Small intestine (tissue), 7 donors: Measurements from ENCODE around the gene HPDL. TPM values are rescaled to one million over a fixed set of nuclear protein-coding genes. Genes with fewer than 3 reads are reported as not detected.

ENCODE experiments used
- DNase-seq, 2 donors: peaks; one replicate each; pipeline versions ENCODE4 v3.0.0 to v3.0.0-alpha.2; 2013
- FAIRE-seq: peaks from 2 replicates; lab custom pipeline; 2012; peaks lifted over from hg19 to GRCh38; lab: Jason Lieb, UNC
- H3K27ac ChIP-seq, 3 donors: one replicate each; pipeline ENCODE4 v1.5.1; 2013; ENCODE audit warnings: low read length in 2 of 3, mild to moderate bottlenecking in 2 of 3, control low read depth in 1 of 3, inconsistent platforms in 1 of 3, low read depth in 1 of 3, moderate library complexity in 1 of 3
- H3K27me3 ChIP-seq, 3 donors: one replicate each; pipeline ENCODE4 v1.6.1; 2013; ENCODE audit warnings: low read length in 3 of 3, inconsistent platforms in 1 of 3; ENCODE audit not compliant: control insufficient read depth in 3 of 3, insufficient read depth in 3 of 3
- H3K36me3 ChIP-seq, 3 donors: one replicate each; pipeline ENCODE4 v1.6.1; 2013; ENCODE audit warnings: low read length in 3 of 3, inconsistent platforms in 1 of 3, low read depth in 1 of 3, mild to moderate bottlenecking in 1 of 3, moderate library complexity in 1 of 3; ENCODE audit not compliant: control insufficient read depth in 3 of 3, insufficient read depth in 2 of 3
- H3K4me1 ChIP-seq, 3 donors: one replicate each; pipeline ENCODE4 v1.6.1; 2013; ENCODE audit warnings: low read length in 2 of 3, inconsistent platforms in 1 of 3, low read depth in 1 of 3, mild to moderate bottlenecking in 1 of 3, moderate library complexity in 1 of 3; ENCODE audit not compliant: control insufficient read depth in 3 of 3, insufficient read depth in 2 of 3
- H3K4me3 ChIP-seq, 3 donors: one replicate each; pipeline ENCODE4 v1.5.1; 2013; ENCODE audit warnings: low read length in 3 of 3, control low read depth in 1 of 3, inconsistent platforms in 1 of 3, low read depth in 1 of 3, mild to moderate bottlenecking in 1 of 3, moderate library complexity in 1 of 3
- H3K9me3 ChIP-seq, 2 donors: one replicate each; pipeline ENCODE4 v1.6.1; 2013; ENCODE audit warnings: low read depth in 1 of 2, low read length in 1 of 2; ENCODE audit not compliant: control insufficient read depth in 2 of 2, insufficient read depth in 1 of 2
- WGBS, 3 donors: extraction: QIAGEN DNeasy Blood & Tissue Kit; methylation state at CpG; one replicate each; pipeline ENCODE4 v1.1.7; 2013; 5-methylcytosine and 5-hydroxymethylcytosine counted together
- polyA plus RNA-seq, 4 donors: library from polyadenylated mRNA; stranded (reverse) in 3 of 4; unstranded in 1 of 4; fragments of 200-250 nt in 3 of 4; fragments of 120-200 nt in 1 of 4; gene quantifications; one replicate each; pipeline versions ENCODE4 v1.2.1 to v1.2.3, GENCODE V29; 2013
- donor health status: healthy with polysubstance abuse.
- donor health status: control.
- donor health status: control.
- donor health status: Bipolar disorder and iron deficiency.
- donor health status: healthy.

The HPDL gene
- polyA plus RNA-seq, 4 donors = 1.1 to 10.7 (median 4.1) TPM

- no peak overlapping the region for H3K4me3 ChIP-seq
- H3K36me3 ChIP-seq = peaks cover 0 to 2% (median 0%) of the 10 kb centered on the region in 3 donors
- no peak overlapping the region for H3K27ac ChIP-seq
- FAIRE-seq (no peak), DNase-seq (no peak)
- 86 to 98% (median 89%) methylated on average over 6 of the region's 6 CpGs for WGBS, 3 donors
- no peaks in the 10 kb centered on the region for H3K9me3 ChIP-seq
- H3K4me1 ChIP-seq = peaks cover 0 to 1% (median 0%) of the 10 kb centered on the region in 3 donors
- H3K27me3 ChIP-seq = no peaks in the 10 kb centered on the region
These were observed 38.4 kb downstream of the HPDL start for GRCh38 chr1:45365051-45365450.

- DNase-seq (no peak), FAIRE-seq (no peak)
- H3K4me1 ChIP-seq = no peaks in the 10 kb centered on the region
- no peaks in the 10 kb centered on the region for H3K27me3 ChIP-seq
- H3K9me3 ChIP-seq = no peaks in the 10 kb centered on the region
- H3K4me3 ChIP-seq = no peak overlapping the region
- no peak overlapping the region for H3K27ac ChIP-seq
- peaks cover 0 to 2% (median 0%) of the 10 kb centered on the region in 3 donors for H3K36me3 ChIP-seq
These were observed 43.9 kb downstream of the HPDL start for GRCh38 chr1:45370575-45370974.

GRCh38 chr1:45373573-45373972 is 46.9 kb downstream of the HPDL start:
- Histone ChIP-seq H3K27me3 (no peaks in the 10 kb centered on the region), H3K9me3 (no peaks in the 10 kb centered on the region), H3K4me3 (no peak overlapping the region), H3K27ac (no peak overlapping the region), H3K36me3 (peaks cover 0 to 2% (median 0%) of the 10 kb centered on the region in 3 donors), H3K4me1 (no peaks in the 10 kb centered on the region)
- FAIRE-seq (no peak), DNase-seq (no peak)

GRCh38 chr1:45375104-45376090 is 48.7 kb downstream of the HPDL start:
- Histone ChIP-seq H3K36me3 (peaks cover 0 to 3% (median 0%) of the 10 kb centered on the region in 3 donors), H3K27me3 (no peaks in the 10 kb centered on the region), H3K4me3 (no peak overlapping the region), H3K4me1 (no peaks in the 10 kb centered on the region), H3K9me3 (no peaks in the 10 kb centered on the region), H3K27ac (no peak overlapping the region)
- FAIRE-seq (no peak), DNase-seq (no peak)
- 57 to 68% (median 58%) methylated on average over 3 of the region's 3 CpGs for WGBS, 3 donors

GRCh38 chr1:45378184-45378583 is 51.5 kb downstream of the HPDL start:
- no peak overlapping the region for H3K4me3 ChIP-seq
- H3K9me3 ChIP-seq = no peaks in the 10 kb centered on the region
- no peak for DNase-seq
- H3K27me3 ChIP-seq = no peaks in the 10 kb centered on the region
- no peak overlapping the region for H3K27ac ChIP-seq
- H3K4me1 ChIP-seq = no peaks in the 10 kb centered on the region
- FAIRE-seq = no peak
- H3K36me3 ChIP-seq = peaks cover 0 to 5% (median 0%) of the 10 kb centered on the region in 3 donors

Other genes starting within 250 kb of the HPDL start
- gene ZSWIM5, start 120.3 kb upstream of the HPDL start, polyA plus RNA-seq = 1 to 10 TPM; 3.8 to 8.1 (median 4.3) TPM
- 10 to 100 TPM in 3 of 4 donors, 1 to 10 TPM in 1; 9.6 to 18.4 (median 13.8) TPM for gene TOE1, start 13.3 kb downstream of the HPDL start, polyA plus RNA-seq
- gene MUTYH, start 13.5 kb downstream of the HPDL start, polyA plus RNA-seq = 10 to 100 TPM; 17.1 to 37.6 (median 35.8) TPM
- 10 to 100 TPM in 3 of 4 donors, 1 to 10 TPM in 1; 5.5 to 22.1 (median 12.6) TPM for gene TESK2, start 164.3 kb downstream of the HPDL start, polyA plus RNA-seq
- gene CCDC163, start 173.2 kb downstream of the HPDL start, polyA plus RNA-seq = 1 to 10 TPM in 3 of 4 donors, under 1 TPM in 1; 0.67 to 4.8 (median 1.8) TPM
- 1 to 10 TPM; 1.3 to 8.8 (median 4.5) TPM for gene MMACHC, start 173.4 kb downstream of the HPDL start, polyA plus RNA-seq
- gene PRDX1, start 195.0 kb downstream of the HPDL start, polyA plus RNA-seq = 1,000 to 10,000 TPM in 1 of 4 donors, 100 to 1,000 TPM in 3; 222 to 1,200 (median 780) TPM
- 100 to 1,000 TPM; 241 to 636 (median 313) TPM for gene AKR1A1, start 223.9 kb downstream of the HPDL start, polyA plus RNA-seq